GM18867 (cell line): ENCODE data around the gene TPSG1.
"Not testable (repeated sequence)": the region's sequence is repeated elsewhere in the genome, so short reads cannot be mapped to it uniquely, and the experiment has no call there.

Source experiments
- ATAC-seq: cut with Tn5 transposase; IDR thresholded peaks from one replicate; pipeline ENCODE4 v1.9.1; 2021; ENCODE audit warnings: mild to moderate bottlenecking, moderate library complexity; ENCODE audit not compliant: unreplicated experiment

The TPSG1 gene

GRCh38 chr16:1232049-1232748 is 7.1 kb upstream of the TPSG1 start:
- not testable (repeated sequence) for ATAC-seq

GRCh38 chr16:1231301-1231700 is 6.2 kb upstream of the TPSG1 start:
- not testable (repeated sequence) for ATAC-seq

GRCh38 chr16:1230471-1231212 is 5.6 kb upstream of the TPSG1 start:
- not testable (repeated sequence) for ATAC-seq

- ATAC-seq = not testable (repeated sequence)
Observed at GRCh38 chr16:1230084-1230470, 5.0 kb upstream of the TPSG1 start, which contains the start of gene TPSB2. Gene TPSB2, minus strand, starts transcription at chr16:1230184. Its CDS starts 233 bp downstream, at chr16:1229951.

- not testable (repeated sequence) for ATAC-seq
Observed at GRCh38 chr16:1229476-1229875, 4.4 kb upstream of the TPSG1 start.

GRCh38 chr16:1228227-1228626 is 3.2 kb upstream of the TPSG1 start:
- ATAC-seq = not testable (repeated sequence)

- ATAC-seq = not testable (repeated sequence)
Observed at GRCh38 chr16:1226692-1227091, 1.6 kb upstream of the TPSG1 start.

GRCh38 chr16:1225728-1226311 is 752 bp upstream of the TPSG1 start:
- ATAC-seq = not testable (repeated sequence)

GRCh38 chr16:1224558-1224957 is 510 bp downstream of the TPSG1 start:
- no peak for ATAC-seq

GRCh38 chr16:1223355-1224214 is 1.5 kb downstream of the TPSG1 start:
- ATAC-seq = no peak

GRCh38 chr16:1222553-1223354 is 2.3 kb downstream of the TPSG1 start:
- ATAC-seq = no peak

GRCh38 chr16:1221628-1222552 is 3.2 kb downstream of the TPSG1 start:
- ATAC-seq = no peak

GRCh38 chr16:1220841-1221627 is 4.0 kb downstream of the TPSG1 start:
- ATAC-seq = no peak

- no peak for ATAC-seq
Observed at GRCh38 chr16:1220098-1220728, 4.9 kb downstream of the TPSG1 start.

- no peak for ATAC-seq
Observed at GRCh38 chr16:1218930-1219611, 6.0 kb downstream of the TPSG1 start.

GRCh38 chr16:1218061-1218929 is 6.8 kb downstream of the TPSG1 start:
- no peak for ATAC-seq
